Mucosa of rectum (tissue), 2 donors: ENCODE measurements around the gene SPTLC2.
"Not testable (repeated sequence)": the region's sequence is repeated elsewhere in the genome, so short reads cannot be mapped to it uniquely, and the experiment has no call there.

Experiments
- H3K27ac ChIP-seq, 2 donors: one replicate each; pipeline ENCODE4 v1.7.0; 2013; ENCODE audit warnings: inconsistent platforms in 2 of 2, low read depth in 2 of 2, low read length in 2 of 2
- H3K27me3 ChIP-seq, 2 donors: one replicate each; pipeline ENCODE4 v1.7.0; 2013; ENCODE audit warnings: low read length in 2 of 2; ENCODE audit not compliant: control insufficient read depth in 2 of 2, insufficient read depth in 2 of 2
- H3K36me3 ChIP-seq, 2 donors: one replicate each; pipeline ENCODE4 v1.7.0; 2013; ENCODE audit warnings: low read length in 2 of 2; ENCODE audit not compliant: control insufficient read depth in 2 of 2, insufficient read depth in 2 of 2
- H3K4me1 ChIP-seq, 2 donors: one replicate each; pipeline ENCODE4 v1.7.0; 2013; ENCODE audit warnings: low read length in 2 of 2, mild to moderate bottlenecking in 1 of 2; ENCODE audit not compliant: control insufficient read depth in 2 of 2, insufficient read depth in 2 of 2
- H3K4me3 ChIP-seq, 2 donors: one replicate each; pipeline ENCODE4 v1.7.0; 2013; ENCODE audit warnings: low read length in 2 of 2
- H3K9ac ChIP-seq, 2 donors: one replicate each; pipeline ENCODE4 v1.7.0; 2013; ENCODE audit warnings: low read length in 2 of 2, low read depth in 1 of 2, mild to moderate bottlenecking in 1 of 2
- H3K9me3 ChIP-seq, 2 donors: one replicate each; pipeline ENCODE4 v1.7.0; 2013; ENCODE audit warnings: low read length in 2 of 2; ENCODE audit not compliant: control insufficient read depth in 2 of 2
- donor health status: healthy.
- donor health status: Normal muscosa, but diverticular disease.

Gene SPTLC2

DNA sequence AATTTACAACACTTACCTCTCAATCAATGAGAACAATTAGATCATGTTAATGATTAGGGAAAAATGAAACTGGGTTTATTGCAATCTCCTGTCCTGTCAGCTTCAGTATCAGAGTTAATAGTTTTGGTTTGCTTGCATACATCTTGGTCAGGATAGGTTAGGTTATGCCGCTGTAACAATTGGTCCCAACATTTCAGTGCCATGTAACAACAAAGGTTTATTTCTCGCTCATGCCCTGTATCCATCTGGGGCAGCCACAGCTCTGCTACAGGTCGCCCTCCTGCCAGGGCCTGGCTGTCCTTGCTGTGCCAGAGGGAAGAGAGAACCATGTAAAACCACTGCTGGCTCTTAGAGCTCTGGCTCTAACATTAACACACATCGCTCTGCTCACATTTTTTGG is 30.5 kb upstream of the SPTLC2 start:
- Histone ChIP-seq H3K27ac (no peak overlapping the region), H3K4me3 (no peak overlapping the region)

GRCh38 chr14:77645520-77646230 is 29.2 kb upstream of the SPTLC2 start:
- Histone ChIP-seq H3K9me3 (no peaks in the 10 kb centered on the region), H3K4me1 (peaks cover 10 to 30% of the 10 kb centered on the region in 2 donors), H3K27me3 (no peaks in the 10 kb centered on the region), H3K27ac (no peak overlapping the region), H3K36me3 (no peaks in the 10 kb centered on the region), H3K4me3 (no peak overlapping the region), H3K9ac (no peak overlapping the region)

More for the DNA sequence above, 30.5 kb upstream of the SPTLC2 start:
- H3K36me3 ChIP-seq, result no peaks in the 10 kb centered on the region
- no peak overlapping the region for H3K9ac ChIP-seq
- H3K27me3 ChIP-seq, result no peaks in the 10 kb centered on the region
- peaks cover 0 to 20% of the 10 kb centered on the region in 2 donors for H3K4me1 ChIP-seq
- no peaks in the 10 kb centered on the region for H3K9me3 ChIP-seq

DNA sequence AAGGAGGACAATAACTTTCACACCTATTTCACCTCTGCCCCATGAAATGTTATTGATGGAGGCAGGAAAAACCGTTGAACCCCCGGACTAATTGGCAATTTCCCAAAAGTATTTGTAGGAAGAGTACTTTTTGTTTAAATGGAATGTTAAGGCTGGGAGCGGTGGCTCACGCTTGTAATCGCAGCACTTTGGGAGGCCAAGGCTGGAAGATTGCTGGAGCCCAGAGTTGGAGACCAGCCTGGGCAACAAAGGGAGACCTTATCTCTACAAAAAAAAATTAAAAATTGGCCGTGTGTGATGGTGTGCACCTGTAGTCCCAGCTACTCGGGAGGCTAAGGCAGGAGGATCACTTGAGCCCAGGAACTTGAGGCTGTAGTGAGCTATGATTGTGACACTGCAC is 26.0 kb upstream of the SPTLC2 start:
- Histone ChIP-seq H3K4me3 (peak overlapping the region; percentile 78 to 86), H3K36me3 (no peaks in the 10 kb centered on the region), H3K9me3 (no peaks in the 10 kb centered on the region), H3K27ac (peak overlapping the region; percentile 58 to 78), H3K9ac (peak overlapping the region in 1 of 2 donors; percentile 71), H3K4me1 (peaks cover 10 to 20% of the 10 kb centered on the region in 2 donors), H3K27me3 (no peaks in the 10 kb centered on the region)

- H3K27me3 ChIP-seq, result no peaks in the 10 kb centered on the region
- no peaks in the 10 kb centered on the region for H3K9me3 ChIP-seq
- peak overlapping the region; percentile 43 to 71 for H3K9ac ChIP-seq
- peaks cover 10 to 20% of the 10 kb centered on the region in 2 donors for H3K4me1 ChIP-seq
- no peaks in the 10 kb centered on the region for H3K36me3 ChIP-seq
- H3K4me3 ChIP-seq, result peak overlapping the region; percentile 78 to 86
- H3K27ac ChIP-seq, result peak overlapping the region; percentile 58 to 78
Measured at GRCh38 chr14:77641534-77642341, 25.3 kb upstream of the SPTLC2 start.

- no peaks in the 10 kb centered on the region for H3K27me3 ChIP-seq
- peak overlapping the region; percentile 38 to 78 for H3K27ac ChIP-seq
- H3K36me3 ChIP-seq, result no peaks in the 10 kb centered on the region
- H3K9ac ChIP-seq, result peak overlapping the region; percentile 43 to 71
- H3K9me3 ChIP-seq, result no peaks in the 10 kb centered on the region
- peak overlapping the region; percentile 78 to 86 for H3K4me3 ChIP-seq
- peaks cover 10 to 20% of the 10 kb centered on the region in 2 donors for H3K4me1 ChIP-seq
Measured at GRCh38 chr14:77640756-77641533, 24.5 kb upstream of the SPTLC2 start.

DNA sequence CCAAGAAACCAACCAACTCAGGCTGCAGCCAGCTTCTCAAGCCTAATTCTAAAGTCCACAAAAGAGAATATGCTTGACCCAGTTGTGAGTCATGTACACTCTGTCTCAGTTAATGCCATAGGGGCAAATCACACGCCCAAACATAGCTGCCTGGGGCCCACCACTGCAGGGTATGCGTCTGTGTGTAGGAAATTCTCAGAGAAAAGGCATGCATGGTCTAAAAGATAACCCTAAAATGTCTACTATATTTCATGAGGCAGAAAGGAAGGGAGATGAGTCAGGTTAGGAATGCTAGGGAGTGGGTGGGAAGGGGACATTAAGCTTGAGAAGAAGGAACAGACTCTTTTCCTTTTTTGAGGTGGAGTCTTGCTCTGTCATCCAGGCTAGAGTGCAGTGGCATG is 22.3 kb upstream of the SPTLC2 start:
- H3K36me3 ChIP-seq, result no peaks in the 10 kb centered on the region

DNA sequence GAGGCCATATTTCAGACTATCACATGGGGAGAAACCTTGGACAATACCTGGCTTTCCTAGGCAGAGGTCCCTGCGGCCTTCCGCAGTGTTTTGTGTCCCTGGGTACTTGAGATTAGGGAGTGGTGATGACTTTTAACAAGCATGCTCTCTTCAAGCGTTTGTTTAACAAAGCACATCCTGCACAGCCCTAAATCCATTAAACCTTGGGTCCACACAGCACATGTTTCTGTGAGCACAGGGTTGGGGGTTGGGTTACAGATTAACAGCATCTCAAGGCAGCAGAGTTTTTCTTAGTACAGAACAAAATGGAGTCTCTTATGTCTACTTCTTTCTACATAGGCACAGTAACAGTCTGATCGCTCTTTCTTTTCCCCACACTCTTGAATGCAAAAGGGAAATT is 19.4 kb upstream of the SPTLC2 start:
- H3K36me3 ChIP-seq, H3K9me3 ChIP-seq, H3K9ac ChIP-seq, H3K27me3 ChIP-seq, H3K4me1 ChIP-seq, H3K4me3 ChIP-seq, H3K27ac ChIP-seq: not testable (repeated sequence)

More for the DNA sequence above, 22.3 kb upstream of the SPTLC2 start:
- H3K9me3 ChIP-seq, result no peaks in the 10 kb centered on the region
- no peaks in the 10 kb centered on the region for H3K27me3 ChIP-seq
- no peak overlapping the region for H3K4me3 ChIP-seq
- peaks cover 10 to 20% of the 10 kb centered on the region in 2 donors for H3K4me1 ChIP-seq
- no peak overlapping the region for H3K9ac ChIP-seq
- H3K27ac ChIP-seq, result no peak overlapping the region

DNA sequence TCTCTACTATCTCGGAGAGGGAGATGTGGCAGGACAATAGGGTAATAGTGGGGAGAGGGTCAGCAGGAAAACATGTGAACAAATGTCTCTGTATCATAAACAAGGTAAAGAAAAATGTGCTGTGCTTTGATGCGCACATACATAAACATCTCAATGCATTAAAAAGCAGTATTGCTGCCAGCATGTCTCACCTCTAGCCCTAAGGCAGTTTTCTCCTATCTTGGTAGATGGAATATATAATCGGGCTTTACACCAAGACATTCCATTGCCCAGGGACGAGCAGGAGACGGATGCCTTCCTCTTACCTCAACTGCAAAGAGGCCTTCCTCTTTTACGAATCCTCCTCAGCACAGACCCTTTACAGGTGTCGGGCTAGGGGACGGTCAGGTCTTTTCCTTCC is 19.0 kb upstream of the SPTLC2 start:
- H3K36me3 ChIP-seq, H3K9ac ChIP-seq, H3K4me1 ChIP-seq, H3K27ac ChIP-seq, H3K9me3 ChIP-seq, H3K27me3 ChIP-seq, H3K4me3 ChIP-seq: not testable (repeated sequence)

DNA sequence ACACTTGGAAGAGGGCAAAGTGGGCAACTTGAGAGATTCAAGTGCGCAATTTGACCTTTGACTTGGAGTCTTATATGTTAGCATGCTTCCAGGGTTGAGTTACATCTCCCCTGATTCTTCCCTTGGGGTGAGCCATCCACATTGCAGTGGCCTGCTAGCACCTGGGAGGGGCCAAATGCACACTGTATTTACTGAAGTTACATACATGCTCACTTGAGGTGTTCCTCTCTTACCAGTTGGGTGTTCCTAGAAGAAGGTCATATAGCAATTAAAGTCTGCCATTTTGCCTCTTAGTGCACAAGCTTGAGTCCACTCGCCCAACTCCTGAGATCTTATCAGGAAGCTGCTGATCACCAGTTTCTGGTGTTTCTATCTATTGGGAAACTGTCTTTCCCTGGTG is 13.7 kb upstream of the SPTLC2 start:
- no peak overlapping the region for H3K9ac ChIP-seq
- H3K36me3 ChIP-seq, result no peaks in the 10 kb centered on the region
- no peak overlapping the region for H3K4me3 ChIP-seq
- H3K4me1 ChIP-seq, result no peaks in the 10 kb centered on the region
- H3K27ac ChIP-seq, result no peak overlapping the region
- no peaks in the 10 kb centered on the region for H3K27me3 ChIP-seq
- H3K9me3 ChIP-seq, result no peaks in the 10 kb centered on the region

GRCh38 chr14:77625360-77625759 is 8.9 kb upstream of the SPTLC2 start:
- Histone ChIP-seq H3K4me3 (no peak overlapping the region), H3K9me3 (no peaks in the 10 kb centered on the region), H3K27ac (no peak overlapping the region), H3K36me3 (no peaks in the 10 kb centered on the region), H3K9ac (no peak overlapping the region), H3K4me1 (peaks cover 4 to 16% of the 10 kb centered on the region in 2 donors), H3K27me3 (no peaks in the 10 kb centered on the region)
